Measurements from ENCODE around the gene GFPT2.

GFPT2 gene

DNA sequence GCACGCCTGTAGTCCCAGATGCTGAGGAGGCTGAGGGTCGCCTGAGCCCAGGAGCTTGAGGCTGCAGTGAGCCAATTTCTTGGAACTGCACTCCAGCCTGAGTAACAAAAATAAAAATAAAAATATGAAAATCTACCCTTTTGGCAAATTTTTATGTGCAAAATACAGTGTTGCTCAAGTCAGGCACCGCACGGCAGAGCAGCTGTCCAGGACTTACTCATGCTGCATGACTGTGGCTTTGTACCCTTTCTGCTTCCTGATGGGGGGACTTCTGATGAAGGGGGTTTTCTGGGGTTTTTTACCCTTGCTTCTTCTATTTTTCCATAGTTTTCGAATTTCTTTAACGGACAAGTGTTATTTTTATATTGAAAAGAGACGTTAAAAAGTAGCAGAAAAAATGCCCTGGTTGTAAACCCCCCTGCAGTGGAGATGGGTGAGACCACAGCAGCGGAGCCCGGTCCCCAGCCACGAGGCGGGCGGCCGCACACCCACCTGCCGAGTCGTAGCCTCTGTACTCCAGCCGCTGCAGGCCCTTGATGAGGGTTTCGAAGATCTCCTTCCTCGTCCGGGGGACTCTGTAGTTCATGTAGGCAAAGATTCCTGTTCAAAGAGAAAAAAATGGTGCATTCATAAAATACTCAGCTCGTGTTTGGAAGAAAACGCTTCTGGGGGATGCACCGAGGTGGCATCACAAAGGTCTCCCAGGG lies 15.0 kb downstream of the GFPT2 start:
- TF ChIP-seq, protein P1, sequence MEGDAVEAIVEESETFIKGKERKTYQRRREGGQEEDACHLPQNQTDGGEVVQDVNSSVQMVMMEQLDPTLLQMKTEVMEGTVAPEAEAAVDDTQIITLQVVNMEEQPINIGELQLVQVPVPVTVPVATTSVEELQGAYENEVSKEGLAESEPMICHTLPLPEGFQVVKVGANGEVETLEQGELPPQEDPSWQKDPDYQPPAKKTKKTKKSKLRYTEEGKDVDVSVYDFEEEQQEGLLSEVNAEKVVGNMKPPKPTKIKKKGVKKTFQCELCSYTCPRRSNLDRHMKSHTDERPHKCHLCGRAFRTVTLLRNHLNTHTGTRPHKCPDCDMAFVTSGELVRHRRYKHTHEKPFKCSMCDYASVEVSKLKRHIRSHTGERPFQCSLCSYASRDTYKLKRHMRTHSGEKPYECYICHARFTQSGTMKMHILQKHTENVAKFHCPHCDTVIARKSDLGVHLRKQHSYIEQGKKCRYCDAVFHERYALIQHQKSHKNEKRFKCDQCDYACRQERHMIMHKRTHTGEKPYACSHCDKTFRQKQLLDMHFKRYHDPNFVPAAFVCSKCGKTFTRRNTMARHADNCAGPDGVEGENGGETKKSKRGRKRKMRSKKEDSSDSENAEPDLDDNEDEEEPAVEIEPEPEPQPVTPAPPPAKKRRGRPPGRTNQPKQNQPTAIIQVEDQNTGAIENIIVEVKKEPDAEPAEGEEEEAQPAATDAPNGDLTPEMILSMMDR (IDR thresholded peaks at IDR 0.05; ENCODE audit: insufficient read depth, low read length, poor library complexity, severe bottlenecking), result no peak
- no peaks in the 10 kb centered on the region for H3K36me3 ChIP-seq (ENCODE audit: control insufficient read depth, insufficient read depth, low read length)
- H3K4me3 ChIP-seq (replicated peaks; ENCODE audit: low read depth, low read length), result no peak overlapping the region
- no peak for DNase-seq (ENCODE audit: extremely low read depth, insufficient read length)
- H3K27me3 ChIP-seq (replicated peaks; ENCODE audit: control insufficient read depth, insufficient read depth, low read length), result no peaks in the 10 kb centered on the region

- H3K36me3 ChIP-seq (ENCODE audit: control insufficient read depth, insufficient read depth, low read length), result no peaks in the 10 kb centered on the region
- no peak for DNase-seq (ENCODE audit: extremely low read depth, insufficient read length)
- no peaks in the 10 kb centered on the region; the same call in none of the 2 replicates for H3K27me3 ChIP-seq (replicated peaks; ENCODE audit: control insufficient read depth, insufficient read depth, low read length)
- no peak overlapping the region for H3K4me3 ChIP-seq (replicated peaks; ENCODE audit: low read depth, low read length)
- TF ChIP-seq, protein P1 (IDR thresholded peaks at IDR 0.05; ENCODE audit: insufficient read depth, low read length, poor library complexity, severe bottlenecking), result no peak
These were observed 16.7 kb downstream of the GFPT2 start for GRCh38 chr5:180336234-180337020.

GRCh38 chr5:180335614-180336233 lies 17.4 kb downstream of the GFPT2 start:
- Histone ChIP-seq H3K4me3 (replicated peaks; ENCODE audit: low read depth, low read length) (no peak overlapping the region), H3K36me3 (ENCODE audit: control insufficient read depth, insufficient read depth, low read length) (no peaks in the 10 kb centered on the region), H3K27me3 (replicated peaks; ENCODE audit: control insufficient read depth, insufficient read depth, low read length) (no peaks in the 10 kb centered on the region; the same call in none of the 2 replicates)
- TF ChIP-seq, protein P1 (IDR thresholded peaks at IDR 0.05; ENCODE audit: insufficient read depth, low read length, poor library complexity, severe bottlenecking), result no peak
- no peak for DNase-seq (ENCODE audit: extremely low read depth, insufficient read length)

DNA sequence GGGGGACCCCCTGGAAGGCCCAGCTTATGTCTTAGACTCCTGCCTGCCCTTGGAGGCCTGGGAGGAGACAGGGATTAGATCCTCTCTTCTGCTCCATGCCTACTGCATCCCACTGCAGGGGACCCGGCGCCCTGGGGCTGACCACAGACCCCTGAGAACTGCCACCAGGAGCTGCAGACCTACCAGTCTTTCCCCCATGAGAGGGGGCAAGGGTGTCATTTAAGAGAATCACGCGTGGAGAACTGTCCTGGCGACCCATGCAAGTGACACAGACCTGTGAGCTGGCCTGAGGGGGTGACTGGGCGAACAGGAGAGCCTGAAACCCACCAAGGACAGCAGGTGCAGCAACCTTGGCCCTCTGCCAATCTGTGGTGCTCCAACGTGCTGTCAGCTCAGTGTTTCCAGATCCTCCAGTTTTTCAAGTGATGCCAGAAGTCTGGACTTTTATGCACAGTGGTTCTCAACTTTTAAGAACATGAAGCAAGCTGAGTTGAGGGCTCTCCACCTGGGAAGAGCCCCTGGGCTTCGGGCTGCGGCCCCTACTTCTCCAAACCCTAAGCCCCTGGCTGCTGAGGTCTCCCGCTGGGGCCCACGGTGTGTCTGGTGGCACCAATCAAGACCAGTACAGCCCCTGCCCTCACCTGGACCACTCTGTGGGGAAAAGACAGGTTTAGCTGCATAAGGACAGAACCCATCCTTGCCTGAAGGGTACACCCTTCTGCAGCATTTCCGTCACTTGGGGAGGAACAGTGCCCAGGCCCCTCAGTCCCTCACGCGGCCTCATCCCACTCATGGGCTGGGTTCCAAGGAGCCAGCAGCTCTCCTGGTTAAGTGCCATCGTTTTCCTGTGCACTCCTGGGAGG lies 18.2 kb downstream of the GFPT2 start:
- H3K36me3 ChIP-seq (ENCODE audit: control insufficient read depth, insufficient read depth, low read length), result no peaks in the 10 kb centered on the region

DNA sequence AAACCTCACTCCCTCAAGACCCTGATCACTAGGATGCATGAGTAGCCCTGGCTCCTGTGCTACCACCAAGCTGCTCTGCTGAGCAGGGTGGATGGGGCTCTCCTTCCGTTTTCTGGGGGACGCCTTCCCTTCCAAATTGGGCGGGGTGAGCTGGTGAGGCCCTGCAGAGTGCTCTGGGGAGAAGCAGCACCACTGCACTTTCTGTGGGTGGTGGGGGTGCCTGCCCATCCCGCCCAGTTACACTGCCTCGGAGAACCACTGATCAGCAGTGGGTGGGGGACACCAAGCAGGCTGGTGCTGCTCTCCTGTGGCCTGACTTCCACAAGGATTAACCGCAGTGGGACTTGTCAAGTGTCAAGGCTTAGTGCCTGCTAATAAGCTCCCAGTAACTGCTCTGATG lies 19.0 kb downstream of the GFPT2 start:
- Histone ChIP-seq H3K36me3 (ENCODE audit: control insufficient read depth, insufficient read depth, low read length) (no peaks in the 10 kb centered on the region), H3K4me3 (replicated peaks; ENCODE audit: low read depth, low read length) (no peak overlapping the region), H3K27me3 (replicated peaks; ENCODE audit: control insufficient read depth, insufficient read depth, low read length) (no peaks in the 10 kb centered on the region; the same call in none of the 2 replicates)
- TF ChIP-seq, protein P1 (IDR thresholded peaks at IDR 0.05; ENCODE audit: insufficient read depth, low read length, poor library complexity, severe bottlenecking), result no peak
- no peak for DNase-seq (ENCODE audit: extremely low read depth, insufficient read length)

More for the DNA sequence above, 18.2 kb downstream of the GFPT2 start:
- TF ChIP-seq, protein P1 (IDR thresholded peaks at IDR 0.05; ENCODE audit: insufficient read depth, low read length, poor library complexity, severe bottlenecking), result no peak
- Histone ChIP-seq H3K4me3 (replicated peaks; ENCODE audit: low read depth, low read length) (no peak overlapping the region), H3K27me3 (replicated peaks; ENCODE audit: control insufficient read depth, insufficient read depth, low read length) (no peaks in the 10 kb centered on the region; the same call in none of the 2 replicates)
- DNase-seq (ENCODE audit: extremely low read depth, insufficient read length), result no peak
